Neutrophil (primary cell): ENCODE measurements around the gene PANK2.

ENCODE experiments used
- H3K27ac ChIP-seq: fragments of 200-600 bp; sonication (generic); 2 replicates; pipeline ENCODE4 v1.5.1; 2016; ENCODE audit warnings: mild to moderate bottlenecking, moderate library complexity
- H3K27me3 ChIP-seq: fragments of 200-600 bp; sonication (generic); 2 replicates; pipeline ENCODE4 v1.6.0; 2016; ENCODE audit warnings: mild to moderate bottlenecking
- H3K36me3 ChIP-seq: fragments of 200-600 bp; sonication (generic); 2 replicates; pipeline ENCODE4 v1.5.1; 2017
- H3K4me1 ChIP-seq, 2 experiments: fragments of 200-600 bp in 1 of 2; sonication (generic) in 1 of 2; 1 replicate in 1 of 2; 2 replicates in 1 of 2; pipeline versions ENCODE4 v1.5.1 to v1.6.1; 2013 to 2016; ENCODE audit warnings: low read depth in 1 of 2, low read length in 1 of 2, mild to moderate bottlenecking in 1 of 2, moderate library complexity in 1 of 2; ENCODE audit not compliant: control insufficient read depth in 1 of 2, insufficient read depth in 1 of 2
- H3K4me3 ChIP-seq, 2 experiments: fragments of 200-600 bp in 1 of 2; sonication (generic) in 1 of 2; 1 replicate in 1 of 2; 2 replicates in 1 of 2; pipeline ENCODE4 v1.5.1; 2013 to 2016; ENCODE audit warnings: low read depth in 1 of 2, low read length in 1 of 2, mild to moderate bottlenecking in 1 of 2, moderate library complexity in 1 of 2
- H3K9me3 ChIP-seq: fragments of 200-600 bp; sonication (generic); 2 replicates; pipeline ENCODE4 v1.5.1; 2016
- TF ChIP-seq, protein P1 (sequence below): fragments of 200-600 bp; sonication (generic); IDR thresholded peaks from 2 replicates; pipeline ENCODE4 v1.5.1; 2016; ENCODE audit warnings: antibody characterized with exemption

Gene PANK2

DNA sequence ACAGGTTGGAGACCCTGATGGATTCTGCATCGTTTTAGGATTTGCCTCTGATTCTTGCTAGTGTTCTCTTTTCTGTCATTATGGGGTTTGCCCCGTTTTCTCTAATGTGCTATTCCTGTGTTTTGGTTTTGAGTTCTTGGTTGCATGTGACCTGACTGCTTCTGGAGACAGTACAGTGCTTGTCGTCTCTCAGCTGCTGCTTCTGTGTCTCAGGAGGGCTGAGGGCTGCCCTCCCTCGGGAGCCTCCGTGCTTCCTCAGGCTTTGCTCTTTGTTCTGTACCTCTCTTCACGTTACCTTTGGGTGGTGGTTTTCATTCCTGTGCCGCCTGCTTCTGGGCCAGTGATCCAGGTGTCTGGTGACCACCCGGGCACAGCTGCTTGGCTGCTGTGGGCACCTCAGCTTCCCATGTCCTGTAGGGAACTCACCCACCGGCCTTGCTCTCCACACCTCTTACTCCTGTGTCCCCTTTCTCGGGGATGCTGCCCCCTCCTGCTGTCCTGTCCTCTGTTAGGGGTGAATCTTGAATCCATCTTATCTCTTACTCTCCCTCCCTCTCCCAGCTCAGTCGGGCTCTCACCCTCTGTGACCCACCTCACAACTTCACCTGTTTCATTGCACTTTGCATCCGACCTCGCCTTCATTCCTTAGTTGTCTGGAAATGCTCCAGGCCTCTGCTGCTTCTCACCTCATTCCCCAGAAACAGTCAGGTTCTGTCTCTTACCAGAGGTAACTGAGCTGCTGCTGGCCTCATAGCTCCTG, 33.2 kb downstream of the PANK2 start:
- Histone ChIP-seq H3K4me1 (peaks cover 40 to 41% of the 10 kb centered on the region in 2 experiments), H3K4me3 (no peak overlapping the region), H3K36me3 (peaks cover 82% of the 10 kb centered on the region), H3K9me3 (no peaks in the 10 kb centered on the region), H3K27ac (no peak overlapping the region), H3K27me3 (no peaks in the 10 kb centered on the region)
- TF ChIP-seq, protein P1, sequence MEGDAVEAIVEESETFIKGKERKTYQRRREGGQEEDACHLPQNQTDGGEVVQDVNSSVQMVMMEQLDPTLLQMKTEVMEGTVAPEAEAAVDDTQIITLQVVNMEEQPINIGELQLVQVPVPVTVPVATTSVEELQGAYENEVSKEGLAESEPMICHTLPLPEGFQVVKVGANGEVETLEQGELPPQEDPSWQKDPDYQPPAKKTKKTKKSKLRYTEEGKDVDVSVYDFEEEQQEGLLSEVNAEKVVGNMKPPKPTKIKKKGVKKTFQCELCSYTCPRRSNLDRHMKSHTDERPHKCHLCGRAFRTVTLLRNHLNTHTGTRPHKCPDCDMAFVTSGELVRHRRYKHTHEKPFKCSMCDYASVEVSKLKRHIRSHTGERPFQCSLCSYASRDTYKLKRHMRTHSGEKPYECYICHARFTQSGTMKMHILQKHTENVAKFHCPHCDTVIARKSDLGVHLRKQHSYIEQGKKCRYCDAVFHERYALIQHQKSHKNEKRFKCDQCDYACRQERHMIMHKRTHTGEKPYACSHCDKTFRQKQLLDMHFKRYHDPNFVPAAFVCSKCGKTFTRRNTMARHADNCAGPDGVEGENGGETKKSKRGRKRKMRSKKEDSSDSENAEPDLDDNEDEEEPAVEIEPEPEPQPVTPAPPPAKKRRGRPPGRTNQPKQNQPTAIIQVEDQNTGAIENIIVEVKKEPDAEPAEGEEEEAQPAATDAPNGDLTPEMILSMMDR = no peak

DNA sequence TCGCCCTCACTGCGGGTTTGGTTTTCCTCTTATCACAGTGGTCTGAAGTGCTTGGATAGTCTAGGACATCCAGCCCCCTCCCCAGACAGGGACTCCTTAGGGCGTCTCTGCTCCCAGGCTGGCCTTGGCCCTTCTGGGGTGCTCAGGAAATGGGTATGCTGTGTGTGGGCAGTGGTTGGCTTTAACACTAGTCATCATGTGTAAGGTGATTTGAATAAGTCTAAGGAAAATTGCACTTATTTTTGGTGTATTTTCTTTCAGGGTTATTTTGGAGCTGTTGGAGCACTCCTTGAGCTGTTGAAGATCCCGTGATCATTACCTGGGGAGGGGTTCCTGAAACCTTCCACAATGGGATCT, 33.8 kb downstream of the PANK2 start:
- Histone ChIP-seq H3K4me1 (peaks cover 45 to 46% of the 10 kb centered on the region in 2 experiments), H3K36me3 (peaks cover 88% of the 10 kb centered on the region)
- TF ChIP-seq, protein P1 = no peak

DNA sequence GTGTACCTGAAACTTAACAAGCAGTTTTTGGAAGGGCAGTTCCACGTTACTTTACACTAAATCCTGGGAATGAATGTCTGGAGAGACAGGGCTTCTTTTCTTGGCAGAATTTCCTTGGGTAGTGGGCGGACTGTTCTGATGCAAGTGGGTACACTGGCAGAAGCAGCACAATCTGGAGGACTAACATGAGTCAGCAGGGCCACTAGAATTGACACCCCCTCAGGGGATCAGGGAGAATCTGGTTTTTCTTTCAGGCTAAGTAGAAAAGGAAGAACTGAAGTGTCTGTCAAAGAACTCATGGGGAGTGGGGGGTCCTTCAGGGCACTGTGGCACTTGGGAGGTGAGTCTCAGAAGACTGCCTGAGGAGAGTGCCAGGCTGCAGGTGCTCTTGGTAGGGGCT, 34.6 kb downstream of the PANK2 start:
- Histone ChIP-seq H3K4me3 (no peak overlapping the region), H3K27me3 (no peaks in the 10 kb centered on the region), H3K27ac (peak overlapping the region; percentile 82), H3K9me3 (no peaks in the 10 kb centered on the region), H3K4me1 (peaks cover 53 to 54% of the 10 kb centered on the region in 2 experiments), H3K36me3 (peaks cover 90% of the 10 kb centered on the region)
- TF ChIP-seq, protein P1 = no peak

More for the DNA sequence above, 33.8 kb downstream of the PANK2 start:
- Histone ChIP-seq H3K9me3 (no peaks in the 10 kb centered on the region), H3K4me3 (no peak overlapping the region), H3K27me3 (no peaks in the 10 kb centered on the region), H3K27ac (peak overlapping the region; percentile 82)

DNA sequence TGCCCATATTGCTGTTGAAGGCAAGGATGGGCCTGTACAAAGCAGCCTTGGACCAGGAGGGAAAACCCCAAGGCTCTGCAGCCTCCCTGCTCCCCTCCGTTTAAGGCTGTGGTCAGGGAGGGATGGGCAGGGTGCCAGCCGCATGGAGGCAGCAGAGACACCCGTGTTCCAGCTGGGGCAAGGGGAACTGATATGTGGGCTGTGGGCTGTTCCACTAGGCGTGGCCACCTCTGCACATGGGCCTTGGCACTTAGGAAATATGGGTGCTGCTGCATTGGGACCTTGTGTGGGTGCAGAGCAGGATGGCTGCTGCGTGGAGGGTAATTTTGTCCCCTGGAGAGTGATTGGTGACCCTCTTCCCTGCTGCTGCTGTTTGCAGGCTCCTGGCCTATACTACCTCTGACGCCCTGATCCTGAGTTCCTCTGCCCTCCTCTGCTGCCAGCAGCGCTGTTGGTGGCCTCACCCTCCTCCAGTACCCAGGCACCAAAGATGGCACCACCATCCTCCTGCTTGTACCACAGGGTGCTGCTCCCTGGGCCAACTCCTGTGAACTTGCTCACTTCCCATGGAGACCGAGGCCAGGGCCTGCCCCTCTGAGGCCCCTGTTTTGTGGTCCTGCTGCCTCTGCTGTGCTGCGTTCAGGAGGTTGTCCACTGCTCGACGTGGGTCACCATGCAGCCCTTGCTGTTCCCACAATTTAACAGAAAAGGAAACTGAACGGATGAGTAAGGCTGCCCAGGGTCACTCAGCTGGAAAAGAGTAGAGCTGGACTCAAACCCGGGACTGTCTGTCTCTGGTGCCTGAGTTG, 35.3 kb downstream of the PANK2 start:
- no peak overlapping the region for H3K4me3 ChIP-seq
- no peaks in the 10 kb centered on the region for H3K9me3 ChIP-seq
- H3K36me3 ChIP-seq = peaks cover 90% of the 10 kb centered on the region
- H3K27ac ChIP-seq = peak overlapping the region; percentile 82
- no peaks in the 10 kb centered on the region for H3K27me3 ChIP-seq
- TF ChIP-seq, protein P1 = no peak
- H3K4me1 ChIP-seq = peaks cover 60 to 61% of the 10 kb centered on the region in 2 experiments

DNA sequence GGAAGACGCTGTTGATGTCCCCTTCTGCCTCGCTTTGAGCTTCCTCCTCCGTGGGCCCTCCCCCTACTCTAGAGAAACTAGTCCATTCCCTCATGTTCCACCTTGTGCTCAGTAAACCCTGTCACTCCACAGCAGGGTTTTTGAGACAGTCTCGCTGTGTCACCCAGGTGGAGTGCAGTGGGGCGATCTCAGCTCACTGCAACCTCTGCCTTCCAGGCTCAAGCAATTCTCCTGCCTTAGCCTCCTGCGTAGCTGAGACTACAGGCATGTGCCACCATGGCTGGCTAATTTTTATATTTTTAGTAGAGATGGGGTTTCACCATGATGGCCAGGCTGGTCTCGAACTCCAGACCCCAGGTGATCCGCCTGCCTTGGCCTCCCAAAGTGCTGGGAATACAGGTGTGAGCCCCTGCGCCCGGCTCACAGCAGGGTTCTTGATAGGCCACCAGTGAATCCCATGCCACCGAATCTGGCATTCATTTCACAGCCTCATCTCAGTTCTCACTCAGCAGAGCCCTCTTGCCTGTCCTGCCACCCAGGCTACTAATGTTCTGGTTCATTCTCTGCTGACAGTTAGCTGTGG, 36.0 kb downstream of the PANK2 start:
- TF ChIP-seq, protein P1 = no peak
- H3K27ac ChIP-seq = peak overlapping the region; percentile 82
- peaks cover 67 to 68% of the 10 kb centered on the region in 2 experiments for H3K4me1 ChIP-seq
- no peak overlapping the region for H3K4me3 ChIP-seq
- H3K36me3 ChIP-seq = peaks cover 94% of the 10 kb centered on the region
- no peaks in the 10 kb centered on the region for H3K27me3 ChIP-seq
- H3K9me3 ChIP-seq = no peaks in the 10 kb centered on the region
